Stomach (tissue), 9 donors: ENCODE measurements around the gene AFAP1. TPM values are rescaled to one million over a fixed set of nuclear protein-coding genes. Genes with fewer than 3 reads are reported as not detected.

Source experiments
- DNase-seq, 2 donors: peaks; one replicate each; pipeline versions ENCODE4 v3.0.0 to v3.0.0-alpha.2; 2013 to 2019
- H3K27ac ChIP-seq, 5 donors: fragments of 200-600 bp in 4 of 5; sonication (generic) in 4 of 5; one replicate each; pipeline ENCODE4 v1.5.1; 2013 to 2019; ENCODE audit warnings: mild to moderate bottlenecking in 1 of 5, moderate library complexity in 1 of 5
- H3K27me3 ChIP-seq, 3 donors: fragments of 200-600 bp; sonication (generic); one replicate each; pipeline ENCODE4 v1.5.1; 2017 to 2019; ENCODE audit warnings: mixed run types in 1 of 3
- H3K36me3 ChIP-seq, 4 donors: fragments of 200-600 bp; sonication (generic); 1 replicate in 3 of 4; 2 replicates in 1 of 4; pipeline ENCODE4 v1.5.1; 2016 to 2019
- H3K4me1 ChIP-seq, 4 donors: fragments of 200-600 bp; sonication (generic); one replicate each; pipeline ENCODE4 v1.5.1; 2016 to 2019
- H3K4me3 ChIP-seq, 4 donors: fragments of 200-600 bp; sonication (generic) in 3 of 4; one replicate each; pipeline ENCODE4 v1.5.1; 2016 to 2019; ENCODE audit warnings: mild to moderate bottlenecking in 1 of 4
- H3K9me3 ChIP-seq, 4 donors: fragments of 200-600 bp; sonication (generic); one replicate each; pipeline ENCODE4 v1.5.1; 2016 to 2019
- EP300 ChIP-seq: sonication (generic); formaldehyde crosslinking; IDR thresholded peaks from one replicate; pipeline ENCODE4 v1.6.1; 2017; ENCODE audit warnings: antibody characterized with exemption
- POLR2A ChIP-seq, 4 donors: fragments of 450-650 bp; IDR thresholded peaks; one replicate each; pipeline ENCODE4 v1.6.1; 2016; ENCODE audit warnings: antibody characterized with exemption in 4 of 4, control low read depth in 2 of 4, mild to moderate bottlenecking in 1 of 4, moderate library complexity in 1 of 4
- POLR2AphosphoS5 ChIP-seq, 3 donors: sonication (generic); formaldehyde crosslinking; IDR thresholded peaks; one replicate each; pipeline ENCODE4 v1.6.1; 2016; ENCODE audit warnings: antibody characterized with exemption in 3 of 3
- WGBS, 5 donors: extraction: QIAGEN DNeasy Blood & Tissue Kit in 3 of 5; methylation state at CpG; one replicate each; pipeline versions ENCODE4 v1.1.5 to v1.1.7; 2013 to 2018; 5-methylcytosine and 5-hydroxymethylcytosine counted together
- intact Hi-C: fragments of 100-400 bp; cut with DNase I; formaldehyde crosslinking; loops from one replicate; pipeline ENCODE4 v1.15.1; 2023; ENCODE audit warnings: low total_unique reads
- polyA plus RNA-seq, 3 donors: library from polyadenylated mRNA; stranded (reverse); fragments of 200-250 nt; gene quantifications; one replicate each; pipeline ENCODE4 v1.2.3, GENCODE V29; 2013
- total RNA-seq, 5 donors: library from RNA; depleted of rRNA; stranded (reverse); fragments of >200 nt; gene quantifications; one replicate each; pipeline versions ENCODE4 v1.1.0 to v1.2.3, GENCODE V29; 2014 to 2016
- TF ChIP-seq, protein P1 (sequence below), 7 experiments: fragments of 450-650 bp in 4 of 7; fragments of 200-600 bp in 3 of 7; sonication (generic) in 3 of 7; IDR thresholded peaks; one replicate each; pipeline ENCODE4 v1.5.1; 2016 to 2019; ENCODE audit warnings: antibody characterized with exemption in 7 of 7, control low read depth in 2 of 7, mild to moderate bottlenecking in 1 of 7
- donor health status: healthy with polysubstance abuse.
- donor health status: Bipolar disorder and iron deficiency.
- donor health status: healthy.

AFAP1 gene
- total and polyA plus RNA-seq, 8 donors = 4.1 to 88.9 (median 12.8) TPM

GRCh38 chr4:7985891-7986441 lies 46.3 kb upstream of the AFAP1 start:
- no peak for DNase-seq
- 26 to 41% (median 35%) methylated on average over 21 of the region's 21 CpGs for WGBS, 5 donors
- H3K4me3 ChIP-seq = no peak overlapping the region

DNA sequence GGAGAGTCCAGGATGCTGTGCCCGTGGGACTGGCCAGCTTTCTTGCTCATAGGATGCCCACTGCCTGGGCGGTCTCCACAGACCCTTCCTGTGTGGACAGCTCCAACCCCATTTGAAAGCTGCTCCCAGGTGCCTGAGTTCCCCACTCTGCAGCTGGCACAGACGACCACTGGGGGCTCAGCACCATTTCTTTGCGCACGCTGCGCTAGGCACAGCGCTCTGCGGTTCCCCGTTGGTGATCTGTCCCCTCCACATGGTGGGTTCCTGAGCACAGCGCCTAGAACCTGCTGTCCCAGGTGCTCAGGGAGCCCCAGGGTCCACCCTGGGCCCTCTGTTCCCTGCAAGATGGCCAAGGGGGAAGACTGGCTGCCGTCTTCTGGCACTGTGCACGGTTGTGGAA lies 45.4 kb upstream of the AFAP1 start:
- 87 to 94% (median 93%) methylated on average over 7 to 12 of the region's 12 CpGs for WGBS, 5 donors
- Histone ChIP-seq H3K36me3 (no peaks in the 10 kb centered on the region), H3K4me1 (peaks cover 0 to 24% (median 9%) of the 10 kb centered on the region in 4 donors), H3K27ac (no peak overlapping the region), H3K4me3 (no peak overlapping the region), H3K27me3 (no peaks in the 10 kb centered on the region), H3K9me3 (peaks cover 0 to 4% (median 0%) of the 10 kb centered on the region in 4 donors)
- TF ChIP-seq, protein P1, sequence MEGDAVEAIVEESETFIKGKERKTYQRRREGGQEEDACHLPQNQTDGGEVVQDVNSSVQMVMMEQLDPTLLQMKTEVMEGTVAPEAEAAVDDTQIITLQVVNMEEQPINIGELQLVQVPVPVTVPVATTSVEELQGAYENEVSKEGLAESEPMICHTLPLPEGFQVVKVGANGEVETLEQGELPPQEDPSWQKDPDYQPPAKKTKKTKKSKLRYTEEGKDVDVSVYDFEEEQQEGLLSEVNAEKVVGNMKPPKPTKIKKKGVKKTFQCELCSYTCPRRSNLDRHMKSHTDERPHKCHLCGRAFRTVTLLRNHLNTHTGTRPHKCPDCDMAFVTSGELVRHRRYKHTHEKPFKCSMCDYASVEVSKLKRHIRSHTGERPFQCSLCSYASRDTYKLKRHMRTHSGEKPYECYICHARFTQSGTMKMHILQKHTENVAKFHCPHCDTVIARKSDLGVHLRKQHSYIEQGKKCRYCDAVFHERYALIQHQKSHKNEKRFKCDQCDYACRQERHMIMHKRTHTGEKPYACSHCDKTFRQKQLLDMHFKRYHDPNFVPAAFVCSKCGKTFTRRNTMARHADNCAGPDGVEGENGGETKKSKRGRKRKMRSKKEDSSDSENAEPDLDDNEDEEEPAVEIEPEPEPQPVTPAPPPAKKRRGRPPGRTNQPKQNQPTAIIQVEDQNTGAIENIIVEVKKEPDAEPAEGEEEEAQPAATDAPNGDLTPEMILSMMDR (IDR thresholded peaks at IDR 0.05) = no peak
- TF ChIP-seq POLR2AphosphoS5 (IDR thresholded peaks at IDR 0.05) = no peak
- no peak for TF ChIP-seq EP300
- TF ChIP-seq POLR2A (IDR thresholded peaks at IDR 0.05) = no peak
- DNase-seq = no peak
- intact Hi-C loops = loop anchor here (5.0 kb wide), 1 partner anchor 183 kb away; no protein-coding TSS in a partner anchor

More at GRCh38 chr4:7985891-7986441, 46.3 kb upstream of the AFAP1 start:
- Histone ChIP-seq H3K9me3 (peaks cover 0 to 4% (median 0%) of the 10 kb centered on the region in 4 donors), H3K27ac (no peak overlapping the region), H3K27me3 (no peaks in the 10 kb centered on the region), H3K4me1 (peaks cover 0 to 24% (median 9%) of the 10 kb centered on the region in 4 donors), H3K36me3 (no peaks in the 10 kb centered on the region)
- intact Hi-C loops = loop anchor here (5.0 kb wide), 1 partner anchor 184 kb away; no protein-coding TSS in a partner anchor
- TF ChIP-seq, protein P1 (IDR thresholded peaks at IDR 0.05) = no peak
- TF ChIP-seq EP300 = no peak
- no peak for TF ChIP-seq POLR2A (IDR thresholded peaks at IDR 0.05)
- no peak for TF ChIP-seq POLR2AphosphoS5 (IDR thresholded peaks at IDR 0.05)

- no peak for TF ChIP-seq POLR2AphosphoS5 (IDR thresholded peaks at IDR 0.05)
- no peak for TF ChIP-seq EP300
- TF ChIP-seq POLR2A (IDR thresholded peaks at IDR 0.05) = no peak
- TF ChIP-seq, protein P1 (IDR thresholded peaks at IDR 0.05) = no peak
- Histone ChIP-seq H3K27me3 (no peaks in the 10 kb centered on the region), H3K27ac (no peak overlapping the region), H3K9me3 (no peaks in the 10 kb centered on the region), H3K4me3 (no peak overlapping the region), H3K4me1 (peaks cover 0 to 29% (median 9%) of the 10 kb centered on the region in 4 donors), H3K36me3 (no peaks in the 10 kb centered on the region)
- DNase-seq = no peak
- WGBS, 5 donors = 82 to 92% (median 87%) methylated on average over 18 to 31 of the region's 31 CpGs
- intact Hi-C loops = no loop called here
Observed at GRCh38 chr4:7984286-7984925, 44.7 kb upstream of the AFAP1 start.

DNA sequence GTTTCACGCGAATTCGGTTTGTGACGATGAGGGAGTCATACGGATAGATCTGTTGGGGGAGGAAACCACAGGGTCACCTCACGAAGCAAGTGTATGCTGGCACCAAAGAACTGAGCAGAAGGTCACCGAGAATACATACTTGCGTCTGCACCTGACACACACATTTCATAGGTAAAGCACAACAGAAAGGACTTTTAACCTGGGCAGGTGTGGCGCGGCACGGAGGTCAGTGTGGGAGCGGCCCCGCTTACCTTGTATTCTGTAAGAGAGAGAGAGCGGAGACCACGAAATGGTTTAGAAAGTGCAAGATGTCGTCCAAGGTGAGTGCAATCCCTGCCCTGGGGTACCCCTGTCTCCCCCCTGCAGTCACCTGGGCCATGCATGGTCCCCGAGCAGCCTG lies 43.6 kb upstream of the AFAP1 start:
- Histone ChIP-seq H3K36me3 (no peaks in the 10 kb centered on the region), H3K4me1 (peaks cover 5 to 40% (median 13%) of the 10 kb centered on the region in 4 donors), H3K4me3 (no peak overlapping the region), H3K27ac (no peak overlapping the region), H3K27me3 (no peaks in the 10 kb centered on the region), H3K9me3 (no peaks in the 10 kb centered on the region)
- intact Hi-C loops = no loop called here
- TF ChIP-seq, protein P1 (IDR thresholded peaks at IDR 0.05) = no peak
- no peak for TF ChIP-seq EP300
- no peak for TF ChIP-seq POLR2AphosphoS5 (IDR thresholded peaks at IDR 0.05)
- no peak for TF ChIP-seq POLR2A (IDR thresholded peaks at IDR 0.05)
- no peak for DNase-seq
- WGBS, 5 donors = 88 to 95% (median 93%) methylated on average over 16 to 17 of the region's 17 CpGs
